A549 (cell line): ENCODE measurements around the gene KRTAP4-5. TPM values are rescaled to one million over a fixed set of nuclear protein-coding genes. Genes with fewer than 3 reads are reported as not detected.

Experiments used
- ATAC-seq, 2 experiments: fragments of 200-7000 bp in 1 of 2; fragments of >200 bp in 1 of 2; cut with Nextera tagmentation in 1 of 2; cut with Tn5 transposase in 1 of 2; 3 replicates each; pipeline versions ENCODE4 v1.8.0 to v1.9.1; 2018 to 2020; ENCODE audit warnings: mild to moderate bottlenecking in 1 of 2, moderate library complexity in 1 of 2
- CTCF ChIA-PET: fragments of 300-600 bp; sonication (Branson Sonifier 250); formaldehyde crosslinking; extraction: SDS; loops from one replicate; lab custom pipeline; 2021; ENCODE audit warnings: antibody characterized with exemption, inconsistent platforms; lab: Yijun Ruan, JAX
- POLR2A ChIA-PET: fragments of 350-600 bp; formaldehyde crosslinking; extraction: SDS; loops from one replicate; lab custom pipeline; 2021; ENCODE audit warnings: antibody characterized with exemption, inconsistent platforms; lab: Yijun Ruan, JAX
- DNase-seq, 2 experiments: peaks; one replicate each; pipeline versions ENCODE4 v3.0.0 to v3.0.0-alpha.2; 2011 to 2016; ENCODE audit warnings: low read depth in 1 of 2, low spot score in 1 of 2
- FAIRE-seq: peaks from 2 replicates; lab custom pipeline; 2011; peaks lifted over from hg19 to GRCh38; lab: Jason Lieb, UNC
- H3K27ac ChIP-seq, 2 experiments: fragments of >200 bp; sonication (Bioruptor Twin); formaldehyde crosslinking; 3 replicates each; pipeline ENCODE4 v1.5.1; 2016 to 2017
- H3K4me1 ChIP-seq: fragments of >200 bp; sonication (Bioruptor Twin); formaldehyde crosslinking; 3 replicates; pipeline ENCODE4 v1.6.1; 2016
- H3K4me2 ChIP-seq: fragments of >200 bp; sonication (Bioruptor Twin); formaldehyde crosslinking; 3 replicates; pipeline ENCODE4 v1.6.1; 2016
- H3K4me3 ChIP-seq: fragments of >200 bp; sonication (Bioruptor Twin); formaldehyde crosslinking; 3 replicates; pipeline ENCODE4 v1.5.1; 2016
- H3K9me3 ChIP-seq: fragments of >200 bp; sonication (Bioruptor Twin); formaldehyde crosslinking; 3 replicates; pipeline ENCODE4 v1.6.1; 2016
- CBX8 ChIP-seq: fragments of 200-600 bp; sonication (generic); IDR thresholded peaks from 2 replicates; pipeline ENCODE4 v1.6.1; 2016
- CEBPB ChIP-seq, 2 experiments: fragments of >200 bp in 1 of 2; sonication (Bioruptor Twin) in 1 of 2; formaldehyde crosslinking in 1 of 2; IDR thresholded peaks; 2 replicates each; pipeline ENCODE4 v1.6.1; 2012 to 2016
- CHD4 ChIP-seq: fragments of 200-600 bp; sonication (generic); IDR thresholded peaks from 2 replicates; pipeline ENCODE4 v1.6.1; 2016; ENCODE audit warnings: antibody characterized with exemption, mild to moderate bottlenecking, borderline replicate concordance
- ESRRA ChIP-seq: fragments of 150-350 bp; IDR thresholded peaks from 2 replicates; pipeline ENCODE4 v1.6.1; 2014; ENCODE audit warnings: mild to moderate bottlenecking, low read length, borderline replicate concordance
- FOSB ChIP-seq: fragments of 250-450 bp; sonication (Bioruptor Pico); IDR thresholded peaks from 2 replicates; pipeline ENCODE4 v1.5.0; 2020; ENCODE audit warnings: mild to moderate bottlenecking, moderate library complexity
- FOSL2 ChIP-seq, 2 experiments: fragments of 450-650 bp in 1 of 2; fragments of >200 bp in 1 of 2; sonication (Bioruptor Twin) in 1 of 2; formaldehyde crosslinking; IDR thresholded peaks; 2 replicates each; pipeline versions ENCODE4 v1.5.0 to v1.6.1; 2016 to 2020; ENCODE audit warnings: mild to moderate bottlenecking in 1 of 2, moderate library complexity in 1 of 2
- GATA3 ChIP-seq: IDR thresholded peaks from 2 replicates; pipeline ENCODE4 v1.6.1; 2012; ENCODE audit warnings: borderline replicate concordance
- HOXA7 ChIP-seq: fragments of 250-450 bp; sonication (Bioruptor Pico); IDR thresholded peaks from 2 replicates; pipeline ENCODE4 v1.5.0; 2020; ENCODE audit warnings: mild to moderate bottlenecking, moderate library complexity
- HOXB13 ChIP-seq: fragments of 250-450 bp; sonication (Bioruptor Pico); IDR thresholded peaks from 2 replicates; pipeline ENCODE4 v1.5.0; 2020; ENCODE audit warnings: low read depth, mild to moderate bottlenecking, moderate library complexity
- HOXB5 ChIP-seq: fragments of 250-450 bp; sonication (Bioruptor Pico); IDR thresholded peaks from 2 replicates; pipeline ENCODE4 v1.5.0; 2020; ENCODE audit warnings: mild to moderate bottlenecking, moderate library complexity
- JUNB ChIP-seq: fragments of >200 bp; sonication (Bioruptor Twin); formaldehyde crosslinking; IDR thresholded peaks from 2 replicates; pipeline ENCODE4 v1.6.1; 2016
- NFE2L2 ChIP-seq: fragments of 150-350 bp; conservative IDR thresholded peaks from 2 replicates; pipeline ENCODE4 v1.6.1; 2014; ENCODE audit warnings: low read length
- POLR2AphosphoS2 ChIP-seq: conservative IDR thresholded peaks from 2 replicates; pipeline ENCODE4 v1.6.1; 2012; ENCODE audit warnings: low read length, improper control_type of control experiment, inconsistent platforms
- RNF2 ChIP-seq: fragments of 200-600 bp; sonication (generic); IDR thresholded peaks from 2 replicates; pipeline ENCODE4 v1.6.1; 2016; ENCODE audit warnings: low read depth, mild to moderate bottlenecking, antibody characterized with exemption, moderate library complexity, borderline replicate concordance
- SREBF2 ChIP-seq: fragments of 450-650 bp; IDR thresholded peaks from 2 replicates; pipeline ENCODE4 v1.6.1; 2014; ENCODE audit warnings: mild to moderate bottlenecking, moderate library complexity
- WGBS: methylation state at CpG from one replicate; pipeline ENCODE4 v1.1.6; 2017; ENCODE audit errors: missing lambda C conversion rate; 5-methylcytosine and 5-hydroxymethylcytosine counted together
- polyA plus RNA-seq, 4 experiments: library from polyadenylated mRNA; depleted of rRNA in 3 of 4; stranded (reverse); fragments of >200 nt; fragmentation: RNase III in 1 of 4; extraction: RNeasy Plus Mini Kit Qiagen cat#74134 plus additional on column Dnase treatment in 1 of 4; gene quantifications; 2 replicates in 3 of 4; 3 replicates in 1 of 4; pipeline ENCODE4 v1.2.3, GENCODE V29; 2011 to 2017
- TF ChIP-seq, protein P1 (sequence below): fragments of 150-350 bp; IDR thresholded peaks from 2 replicates; pipeline ENCODE4 v1.6.1; 2014; ENCODE audit warnings: low read depth, mild to moderate bottlenecking, low read length
- TF ChIP-seq, protein P2 (sequence below): fragments of 450-650 bp; IDR thresholded peaks from 2 replicates; pipeline ENCODE4 v1.6.1; 2014; ENCODE audit warnings: antibody characterized with exemption
- TF ChIP-seq, protein P3 (sequence below): IDR thresholded peaks from 2 replicates; pipeline ENCODE4 v1.6.1; 2012
- TF ChIP-seq, protein P4 (sequence below): fragments of 250-450 bp; sonication (Bioruptor Pico); IDR thresholded peaks from 2 replicates; pipeline ENCODE4 v1.5.0; 2021; ENCODE audit warnings: mild to moderate bottlenecking, moderate library complexity, borderline replicate concordance
- TF ChIP-seq, protein P5 (sequence below): fragments of 250-450 bp; sonication (Bioruptor Pico); IDR thresholded peaks from 2 replicates; pipeline ENCODE4 v1.5.0; 2020; ENCODE audit warnings: low read depth, mild to moderate bottlenecking, moderate library complexity

The KRTAP4-5 gene
- polyA plus RNA-seq, 2 of the 4 experiments (the other 2 are of a cell fraction): not detected

DNA sequence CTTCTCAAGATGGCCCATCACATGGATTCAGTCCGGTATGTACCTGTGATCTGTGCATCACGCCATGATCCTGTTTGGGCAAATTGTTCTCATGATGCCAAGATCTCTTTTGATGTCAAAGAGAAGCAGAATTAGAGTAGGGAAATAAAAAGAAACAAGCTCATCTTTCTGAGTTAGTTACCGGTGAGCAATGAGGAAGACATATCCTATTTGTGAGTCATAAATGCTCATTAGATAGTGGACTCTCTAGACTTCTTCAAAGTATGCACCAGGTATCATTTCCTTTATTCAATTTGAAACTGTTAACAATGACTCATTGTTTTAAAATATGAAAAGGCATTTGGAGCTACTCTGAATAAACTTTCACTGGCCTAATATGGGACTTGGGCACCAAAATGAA lies 17.6 kb downstream of the KRTAP4-5 start:
- ATAC-seq: no peak; a peak in 1 of 6 replicates
- Histone ChIP-seq H3K27ac (peak overlapping the region in 1 of 2 experiments; percentile 1; a peak in 1 of 6 replicates), H3K4me1 (0 out of 3 replicates have a peak, but pooled peaks cover 6% of the 10 kb centered on the region), H3K4me2 (0 out of 3 replicates have a peak overlapping the region, but pooled peaks have one; percentile 7), H3K9me3 (no peaks in the 10 kb centered on the region), H3K4me3 (no peak overlapping the region)
- TF ChIP-seq HOXB13 (CRISPR knock-in tag): no peak
- no peak for TF ChIP-seq RNF2
- TF ChIP-seq FOSL2 (IDR thresholded peaks at IDR 0.05): peak; percentile 49; the same call in 1 of the 2 replicates
- TF ChIP-seq FOSL2 (CRISPR knock-in tag; IDR thresholded peaks at IDR 0.05): peak; percentile 75
- peak; percentile 60; the same call in 1 of the 2 replicates for TF ChIP-seq JUNB
- 56% methylated on average over 3 of the region's 3 CpGs for WGBS
- ChIA-PET CTCF (interaction anchor here (1.0 kb wide), 1 partner anchor 190 kb away, joined by 3 read pairs; no protein-coding TSS in a partner anchor), POLR2A (no interaction called here)
- FAIRE-seq: peak; percentile 97
- DNase-seq: peak in 1 of 2 experiments; percentile 27

DNA sequence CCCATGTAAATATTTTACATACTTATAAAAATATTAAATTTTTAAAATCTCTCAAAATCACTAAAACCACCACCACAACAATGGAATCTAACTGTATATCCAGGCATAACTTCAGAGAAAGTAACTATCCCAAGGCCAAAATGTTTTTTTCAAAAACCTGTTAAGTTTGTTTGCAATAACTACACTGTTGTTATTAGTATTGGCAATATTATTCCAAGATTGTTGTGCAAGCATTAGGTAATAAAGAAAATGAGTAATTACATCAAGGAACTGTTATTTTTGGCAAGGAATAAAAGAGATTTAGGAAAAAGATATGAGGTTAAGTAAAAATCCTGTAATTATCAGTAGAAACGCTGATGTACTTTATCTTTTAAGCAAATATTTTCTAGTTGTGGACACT lies 22.3 kb downstream of the KRTAP4-5 start:
- Histone ChIP-seq H3K4me3 (no peak overlapping the region), H3K4me1 (0 out of 3 replicates have a peak, but pooled peaks cover 6% of the 10 kb centered on the region), H3K4me2 (no peak overlapping the region), H3K27ac (no peak overlapping the region), H3K9me3 (no peaks in the 10 kb centered on the region)
- POLR2A ChIA-PET: no interaction called here
- ATAC-seq (no peak), DNase-seq (no peak), FAIRE-seq (peak; percentile 92)
- WGBS: 85% methylated on average over 1 of the region's 1 CpG
- CTCF ChIA-PET: no interaction called here
- no peak for TF ChIP-seq CHD4
- TF ChIP-seq, protein P1, sequence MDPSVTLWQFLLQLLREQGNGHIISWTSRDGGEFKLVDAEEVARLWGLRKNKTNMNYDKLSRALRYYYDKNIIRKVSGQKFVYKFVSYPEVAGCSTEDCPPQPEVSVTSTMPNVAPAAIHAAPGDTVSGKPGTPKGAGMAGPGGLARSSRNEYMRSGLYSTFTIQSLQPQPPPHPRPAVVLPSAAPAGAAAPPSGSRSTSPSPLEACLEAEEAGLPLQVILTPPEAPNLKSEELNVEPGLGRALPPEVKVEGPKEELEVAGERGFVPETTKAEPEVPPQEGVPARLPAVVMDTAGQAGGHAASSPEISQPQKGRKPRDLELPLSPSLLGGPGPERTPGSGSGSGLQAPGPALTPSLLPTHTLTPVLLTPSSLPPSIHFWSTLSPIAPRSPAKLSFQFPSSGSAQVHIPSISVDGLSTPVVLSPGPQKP: no peak
- TF ChIP-seq FOSB: no peak
- TF ChIP-seq, protein P2, sequence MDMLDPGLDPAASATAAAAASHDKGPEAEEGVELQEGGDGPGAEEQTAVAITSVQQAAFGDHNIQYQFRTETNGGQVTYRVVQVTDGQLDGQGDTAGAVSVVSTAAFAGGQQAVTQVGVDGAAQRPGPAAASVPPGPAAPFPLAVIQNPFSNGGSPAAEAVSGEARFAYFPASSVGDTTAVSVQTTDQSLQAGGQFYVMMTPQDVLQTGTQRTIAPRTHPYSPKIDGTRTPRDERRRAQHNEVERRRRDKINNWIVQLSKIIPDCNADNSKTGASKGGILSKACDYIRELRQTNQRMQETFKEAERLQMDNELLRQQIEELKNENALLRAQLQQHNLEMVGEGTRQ: no peak
- TF ChIP-seq, protein P3, sequence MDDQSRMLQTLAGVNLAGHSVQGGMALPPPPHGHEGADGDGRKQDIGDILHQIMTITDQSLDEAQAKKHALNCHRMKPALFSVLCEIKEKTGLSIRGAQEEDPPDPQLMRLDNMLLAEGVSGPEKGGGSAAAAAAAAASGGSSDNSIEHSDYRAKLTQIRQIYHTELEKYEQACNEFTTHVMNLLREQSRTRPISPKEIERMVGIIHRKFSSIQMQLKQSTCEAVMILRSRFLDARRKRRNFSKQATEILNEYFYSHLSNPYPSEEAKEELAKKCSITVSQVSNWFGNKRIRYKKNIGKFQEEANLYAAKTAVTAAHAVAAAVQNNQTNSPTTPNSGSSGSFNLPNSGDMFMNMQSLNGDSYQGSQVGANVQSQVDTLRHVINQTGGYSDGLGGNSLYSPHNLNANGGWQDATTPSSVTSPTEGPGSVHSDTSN: no peak
- no peak for TF ChIP-seq ESRRA
- no peak for TF ChIP-seq SREBF2
- TF ChIP-seq GATA3: no peak
- TF ChIP-seq HOXA7 (CRISPR knock-in tag): no peak
- TF ChIP-seq, protein P4, sequence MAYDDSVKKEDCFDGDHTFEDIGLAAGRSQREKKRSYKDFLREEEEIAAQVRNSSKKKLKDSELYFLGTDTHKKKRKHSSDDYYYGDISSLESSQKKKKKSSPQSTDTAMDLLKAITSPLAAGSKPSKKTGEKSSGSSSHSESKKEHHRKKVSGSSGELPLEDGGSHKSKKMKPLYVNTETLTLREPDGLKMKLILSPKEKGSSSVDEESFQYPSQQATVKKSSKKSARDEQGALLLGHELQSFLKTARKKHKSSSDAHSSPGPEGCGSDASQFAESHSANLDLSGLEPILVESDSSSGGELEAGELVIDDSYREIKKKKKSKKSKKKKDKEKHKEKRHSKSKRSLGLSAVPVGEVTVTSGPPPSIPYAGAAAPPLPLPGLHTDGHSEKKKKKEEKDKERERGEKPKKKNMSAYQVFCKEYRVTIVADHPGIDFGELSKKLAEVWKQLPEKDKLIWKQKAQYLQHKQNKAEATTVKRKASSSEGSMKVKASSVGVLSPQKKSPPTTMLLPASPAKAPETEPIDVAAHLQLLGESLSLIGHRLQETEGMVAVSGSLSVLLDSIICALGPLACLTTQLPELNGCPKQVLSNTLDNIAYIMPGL (CRISPR knock-in tag): no peak
- no peak for TF ChIP-seq HOXB5 (CRISPR knock-in tag)
- TF ChIP-seq POLR2AphosphoS2: no peak

DNA sequence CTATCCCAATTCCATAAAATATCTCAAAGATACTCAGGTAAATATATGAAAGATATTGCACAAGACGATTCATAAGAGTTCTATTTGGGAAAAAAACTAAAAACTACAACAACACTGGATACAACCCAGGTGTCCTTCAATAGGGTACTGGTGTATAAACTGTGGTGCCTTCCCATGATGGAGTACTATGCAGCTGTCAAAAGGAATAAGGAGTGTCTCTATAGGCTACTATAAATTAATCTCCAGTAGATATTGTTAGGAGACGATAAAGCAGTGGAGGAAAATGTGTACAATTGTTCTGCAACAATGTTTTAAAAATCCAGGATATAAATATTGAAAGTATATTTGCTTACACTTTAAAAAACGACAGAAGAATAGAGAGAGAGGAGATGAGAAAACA lies 23.2 kb downstream of the KRTAP4-5 start:
- no peaks in the 10 kb centered on the region for H3K9me3 ChIP-seq
- H3K4me3 ChIP-seq: no peak overlapping the region
- H3K27ac ChIP-seq: no peak overlapping the region
- FAIRE-seq: no peak
- TF ChIP-seq, protein P5, sequence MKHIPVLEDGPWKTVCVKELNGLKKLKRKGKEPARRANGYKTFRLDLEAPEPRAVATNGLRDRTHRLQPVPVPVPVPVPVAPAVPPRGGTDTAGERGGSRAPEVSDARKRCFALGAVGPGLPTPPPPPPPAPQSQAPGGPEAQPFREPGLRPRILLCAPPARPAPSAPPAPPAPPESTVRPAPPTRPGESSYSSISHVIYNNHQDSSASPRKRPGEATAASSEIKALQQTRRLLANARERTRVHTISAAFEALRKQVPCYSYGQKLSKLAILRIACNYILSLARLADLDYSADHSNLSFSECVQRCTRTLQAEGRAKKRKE: no peak
- no peak for TF ChIP-seq CEBPB (IDR thresholded peaks at IDR 0.05)
- TF ChIP-seq CBX8: no peak
- TF ChIP-seq NFE2L2: no peak
- H3K4me2 ChIP-seq: no peak overlapping the region
- ATAC-seq: no peak
- CTCF ChIA-PET: no interaction called here
- 49% methylated on average over 3 of the region's 3 CpGs for WGBS
- POLR2A ChIA-PET: no interaction called here
- H3K4me1 ChIP-seq: no peaks in the 10 kb centered on the region
- no peak for DNase-seq
